ENCODE data around the gene PITPNC1.

PITPNC1 gene

DNA sequence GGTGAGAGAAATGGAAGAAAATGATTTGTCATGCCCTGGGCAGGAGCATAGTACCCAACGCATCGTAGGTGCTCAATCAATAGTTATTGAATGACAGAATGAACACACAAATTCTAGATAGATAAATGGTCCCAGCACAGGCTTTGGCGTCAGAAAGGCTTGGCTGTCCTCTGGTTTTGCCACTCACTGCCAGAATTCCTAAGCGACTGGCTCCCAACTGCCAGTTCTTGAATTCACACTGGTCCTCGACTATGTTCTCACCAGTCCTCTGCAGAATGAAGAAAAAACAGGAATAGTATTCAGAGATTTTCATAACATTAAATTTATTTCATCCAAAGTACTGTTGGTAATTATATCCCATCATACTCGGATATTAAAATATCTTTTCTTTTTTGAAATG lies 177.6 kb downstream of the PITPNC1 start:
- no peaks in the 10 kb centered on the region for H3K27me3 ChIP-seq (ENCODE audit: control insufficient read depth in 2 of 2, insufficient read depth in 2 of 2, low read length in 2 of 2)
- no peaks in the 10 kb centered on the region for H3K4me1 ChIP-seq (ENCODE audit: control insufficient read depth in 2 of 2, insufficient read depth in 2 of 2, low read length in 2 of 2)
- no peaks in the 10 kb centered on the region for H3K9me3 ChIP-seq (ENCODE audit: control insufficient read depth in 2 of 2, low read length in 2 of 2)
- no peaks in the 10 kb centered on the region for H3K36me3 ChIP-seq (ENCODE audit: control insufficient read depth in 2 of 2, insufficient read depth in 2 of 2, low read length in 2 of 2)
- no peak overlapping the region for H3K9ac ChIP-seq (ENCODE audit: low read depth in 1 of 2, low read length in 2 of 2)
- H3K27ac ChIP-seq (ENCODE audit: low read depth in 2 of 2, low read length in 2 of 2), result no peak overlapping the region
- no peak overlapping the region for H3K4me3 ChIP-seq (ENCODE audit: low read length in 2 of 2)

DNA sequence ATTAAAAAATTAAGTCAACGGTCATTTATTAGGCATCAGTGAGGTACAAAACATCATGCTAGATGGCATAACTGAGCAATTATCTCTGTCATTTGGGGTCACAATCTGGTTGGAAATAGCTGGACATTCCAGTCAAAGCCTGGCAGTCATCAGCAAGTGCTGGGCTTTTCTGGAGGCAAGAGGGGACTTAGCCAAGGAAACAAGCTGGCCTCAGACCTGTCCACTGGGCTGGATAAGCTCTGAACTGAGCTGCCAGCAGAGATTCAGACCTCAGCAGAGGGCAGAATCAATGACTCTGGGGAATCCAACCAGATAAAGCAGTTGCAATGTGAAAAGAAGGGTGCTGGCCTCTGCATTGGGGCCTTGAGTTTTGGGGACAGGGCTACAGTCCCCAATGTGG lies 178.8 kb downstream of the PITPNC1 start:
- Histone ChIP-seq H3K27me3 (ENCODE audit: control insufficient read depth in 2 of 2, insufficient read depth in 2 of 2, low read length in 2 of 2) (no peaks in the 10 kb centered on the region), H3K9ac (ENCODE audit: low read depth in 1 of 2, low read length in 2 of 2) (no peak overlapping the region), H3K4me3 (ENCODE audit: low read length in 2 of 2) (no peak overlapping the region), H3K9me3 (ENCODE audit: control insufficient read depth in 2 of 2, low read length in 2 of 2) (no peaks in the 10 kb centered on the region), H3K4me1 (ENCODE audit: control insufficient read depth in 2 of 2, insufficient read depth in 2 of 2, low read length in 2 of 2) (no peaks in the 10 kb centered on the region), H3K27ac (ENCODE audit: low read depth in 2 of 2, low read length in 2 of 2) (no peak overlapping the region), H3K36me3 (ENCODE audit: control insufficient read depth in 2 of 2, insufficient read depth in 2 of 2, low read length in 2 of 2) (no peaks in the 10 kb centered on the region)

DNA sequence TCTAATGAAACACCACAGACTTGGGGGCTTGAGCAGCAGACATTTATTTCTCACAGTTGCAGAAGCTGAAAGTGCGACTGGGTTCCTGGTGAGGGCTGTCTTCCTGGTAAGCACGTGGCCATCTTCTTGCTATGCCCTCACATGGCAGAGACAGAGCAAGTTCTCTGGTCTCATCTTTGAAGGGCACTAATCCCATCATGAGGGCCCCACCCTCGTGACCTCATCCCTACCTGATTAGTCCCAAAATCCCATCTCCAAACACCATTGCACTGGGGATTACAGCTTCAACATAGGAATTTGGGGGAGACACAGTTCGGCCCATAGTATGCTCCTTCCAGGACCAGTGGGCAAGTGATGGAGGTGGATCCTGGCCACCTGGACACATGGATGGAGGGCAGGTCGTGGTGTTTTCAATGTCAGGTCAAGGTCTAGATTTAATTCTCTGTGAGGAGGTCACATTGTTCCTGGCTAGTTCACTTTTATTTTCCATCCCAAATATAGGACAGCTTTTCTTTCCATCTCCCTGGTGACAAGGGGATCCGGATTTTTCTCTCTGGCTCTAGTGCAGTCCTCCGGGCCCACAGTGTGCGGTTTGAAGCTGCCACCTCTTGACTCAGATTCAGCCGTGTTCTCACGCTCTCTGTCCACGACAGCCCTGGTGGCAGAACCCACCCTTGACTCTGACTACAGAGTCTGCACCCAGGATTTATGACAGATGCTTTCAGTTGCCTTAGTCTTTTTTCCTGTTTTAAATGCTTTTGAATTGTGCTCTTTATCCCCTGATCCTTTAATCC lies 180.2 kb downstream of the PITPNC1 start:
- Histone ChIP-seq H3K4me1 (ENCODE audit: control insufficient read depth in 2 of 2, insufficient read depth in 2 of 2, low read length in 2 of 2) (no peaks in the 10 kb centered on the region), H3K27ac (ENCODE audit: low read depth in 2 of 2, low read length in 2 of 2) (no peak overlapping the region), H3K36me3 (ENCODE audit: control insufficient read depth in 2 of 2, insufficient read depth in 2 of 2, low read length in 2 of 2) (no peaks in the 10 kb centered on the region), H3K4me3 (ENCODE audit: low read length in 2 of 2) (no peak overlapping the region), H3K9me3 (ENCODE audit: control insufficient read depth in 2 of 2, low read length in 2 of 2) (no peaks in the 10 kb centered on the region), H3K27me3 (ENCODE audit: control insufficient read depth in 2 of 2, insufficient read depth in 2 of 2, low read length in 2 of 2) (no peaks in the 10 kb centered on the region), H3K9ac (ENCODE audit: low read depth in 1 of 2, low read length in 2 of 2) (no peak overlapping the region)

DNA sequence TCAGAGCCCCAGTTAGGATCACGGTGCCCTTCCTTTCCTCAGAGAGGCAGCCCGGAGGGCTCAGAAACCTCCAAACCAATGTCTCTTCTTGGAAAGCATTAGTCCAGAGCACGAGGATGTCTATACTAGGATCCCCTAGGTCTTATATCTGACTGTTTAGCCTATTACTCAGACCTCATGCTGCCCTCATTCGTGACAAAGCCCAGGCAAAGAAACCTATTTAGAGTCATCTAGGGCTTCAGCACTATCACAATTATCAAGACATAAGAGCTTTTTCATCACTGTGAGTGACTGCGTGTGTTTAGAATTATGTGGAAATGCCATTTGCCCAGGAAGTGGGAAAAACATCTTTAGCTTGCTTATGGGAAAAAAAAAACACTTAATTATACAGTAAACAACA lies 180.8 kb downstream of the PITPNC1 start:
- no peaks in the 10 kb centered on the region for H3K27me3 ChIP-seq (ENCODE audit: control insufficient read depth in 2 of 2, insufficient read depth in 2 of 2, low read length in 2 of 2)
- H3K4me1 ChIP-seq (ENCODE audit: control insufficient read depth in 2 of 2, insufficient read depth in 2 of 2, low read length in 2 of 2), result no peaks in the 10 kb centered on the region
- H3K36me3 ChIP-seq (ENCODE audit: control insufficient read depth in 2 of 2, insufficient read depth in 2 of 2, low read length in 2 of 2), result no peaks in the 10 kb centered on the region
- H3K9ac ChIP-seq (ENCODE audit: low read depth in 1 of 2, low read length in 2 of 2), result no peak overlapping the region
- H3K9me3 ChIP-seq (ENCODE audit: control insufficient read depth in 2 of 2, low read length in 2 of 2), result no peaks in the 10 kb centered on the region
- H3K27ac ChIP-seq (ENCODE audit: low read depth in 2 of 2, low read length in 2 of 2), result no peak overlapping the region
- no peak overlapping the region for H3K4me3 ChIP-seq (ENCODE audit: low read length in 2 of 2)

DNA sequence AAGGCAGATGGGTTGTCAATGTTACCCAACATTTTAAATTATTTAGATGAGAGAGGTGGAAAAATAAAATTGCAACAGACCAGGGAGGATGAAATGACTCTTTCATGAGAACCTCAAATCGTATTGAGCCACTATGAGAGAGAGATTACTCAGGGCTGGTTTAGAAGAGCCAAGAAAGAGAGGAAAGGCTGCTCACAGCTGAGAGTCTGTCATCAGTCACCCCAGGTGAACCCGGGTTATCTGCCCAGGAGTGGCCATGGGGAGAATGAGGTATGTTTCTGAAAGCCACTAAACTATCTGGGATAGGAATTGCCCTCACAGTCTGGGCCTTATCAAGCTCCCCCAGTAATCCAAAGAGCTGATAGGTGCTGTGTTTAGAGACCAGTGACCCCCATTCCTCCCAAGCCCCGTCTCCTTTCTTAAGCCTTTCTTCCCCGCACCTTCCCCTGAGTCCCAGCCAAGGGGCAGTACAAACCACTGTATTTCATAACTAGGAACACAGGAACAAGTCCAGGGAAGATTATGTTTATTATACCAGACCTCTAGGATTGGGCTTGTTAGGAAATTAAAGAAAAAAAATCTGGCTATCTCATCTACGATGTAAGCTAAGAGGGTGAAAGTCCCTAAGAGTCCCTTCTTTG lies 181.8 kb downstream of the PITPNC1 start:
- H3K27me3 ChIP-seq (ENCODE audit: control insufficient read depth in 2 of 2, insufficient read depth in 2 of 2, low read length in 2 of 2), result no peaks in the 10 kb centered on the region
- H3K9ac ChIP-seq (ENCODE audit: low read depth in 1 of 2, low read length in 2 of 2), result no peak overlapping the region
- H3K9me3 ChIP-seq (ENCODE audit: control insufficient read depth in 2 of 2, low read length in 2 of 2), result no peaks in the 10 kb centered on the region
- H3K4me1 ChIP-seq (ENCODE audit: control insufficient read depth in 2 of 2, insufficient read depth in 2 of 2, low read length in 2 of 2), result no peaks in the 10 kb centered on the region
- no peak overlapping the region for H3K4me3 ChIP-seq (ENCODE audit: low read length in 2 of 2)
- H3K27ac ChIP-seq (ENCODE audit: low read depth in 2 of 2, low read length in 2 of 2), result no peak overlapping the region
- H3K36me3 ChIP-seq (ENCODE audit: control insufficient read depth in 2 of 2, insufficient read depth in 2 of 2, low read length in 2 of 2), result no peaks in the 10 kb centered on the region

DNA sequence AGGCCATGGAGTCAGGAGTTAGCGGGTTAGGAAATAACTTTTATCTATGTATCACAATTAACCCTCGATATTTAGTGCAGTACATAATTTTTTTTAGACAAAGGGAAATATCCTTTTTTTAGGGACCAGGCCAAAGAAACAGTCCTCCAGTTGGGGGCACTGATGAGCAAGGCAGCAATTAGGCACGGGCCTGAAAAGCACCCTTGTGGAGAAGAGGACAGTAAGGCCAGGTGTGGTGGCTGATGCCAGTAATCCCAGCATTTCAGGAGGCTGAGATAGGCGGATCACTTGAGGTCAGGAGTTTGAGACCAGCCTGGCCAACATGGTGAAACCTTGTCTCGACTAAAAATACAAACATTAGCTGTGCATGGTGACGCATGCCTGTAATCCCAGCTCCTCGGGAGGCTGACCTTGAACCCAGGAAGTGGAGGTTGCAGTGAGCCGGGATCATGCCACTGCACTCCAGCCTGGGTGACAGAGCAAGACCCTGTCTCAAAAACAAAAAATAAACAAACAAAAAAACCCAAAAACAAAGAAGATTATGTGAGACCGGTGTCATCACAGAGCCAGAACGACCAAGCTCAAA lies 182.4 kb downstream of the PITPNC1 start:
- no peak overlapping the region for H3K4me3 ChIP-seq (ENCODE audit: low read length in 2 of 2)
- no peaks in the 10 kb centered on the region for H3K36me3 ChIP-seq (ENCODE audit: control insufficient read depth in 2 of 2, insufficient read depth in 2 of 2, low read length in 2 of 2)
- no peak overlapping the region for H3K9ac ChIP-seq (ENCODE audit: low read depth in 1 of 2, low read length in 2 of 2)
- H3K4me1 ChIP-seq (ENCODE audit: control insufficient read depth in 2 of 2, insufficient read depth in 2 of 2, low read length in 2 of 2), result no peaks in the 10 kb centered on the region
- no peaks in the 10 kb centered on the region for H3K9me3 ChIP-seq (ENCODE audit: control insufficient read depth in 2 of 2, low read length in 2 of 2)
- no peaks in the 10 kb centered on the region for H3K27me3 ChIP-seq (ENCODE audit: control insufficient read depth in 2 of 2, insufficient read depth in 2 of 2, low read length in 2 of 2)
- H3K27ac ChIP-seq (ENCODE audit: low read depth in 2 of 2, low read length in 2 of 2), result no peak overlapping the region

DNA sequence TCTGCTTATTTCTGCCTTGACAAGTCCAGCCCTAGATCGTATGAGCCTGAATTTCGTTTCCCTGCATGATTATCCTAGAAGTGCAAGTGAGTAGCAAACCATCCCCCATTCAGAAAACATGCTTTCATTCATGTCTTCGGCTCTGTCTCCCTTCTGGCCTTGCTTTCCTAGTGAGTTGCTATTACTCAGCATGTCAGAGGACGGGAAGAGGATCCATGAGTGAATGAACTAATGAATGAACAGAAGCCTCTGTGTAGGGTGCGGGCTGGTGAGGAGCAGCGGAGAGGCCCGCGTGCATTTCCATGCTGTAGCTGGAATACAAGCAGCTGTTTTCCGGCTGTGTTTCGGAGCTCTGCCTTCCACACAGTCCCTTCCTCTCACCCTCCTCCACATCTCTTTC lies 184.9 kb downstream of the PITPNC1 start:
- no peaks in the 10 kb centered on the region for H3K4me1 ChIP-seq (ENCODE audit: control insufficient read depth in 2 of 2, insufficient read depth in 2 of 2, low read length in 2 of 2)
- H3K9ac ChIP-seq (ENCODE audit: low read depth in 1 of 2, low read length in 2 of 2), result no peak overlapping the region
- no peaks in the 10 kb centered on the region for H3K9me3 ChIP-seq (ENCODE audit: control insufficient read depth in 2 of 2, low read length in 2 of 2)
- no peak overlapping the region for H3K27ac ChIP-seq (ENCODE audit: low read depth in 2 of 2, low read length in 2 of 2)
- H3K36me3 ChIP-seq (ENCODE audit: control insufficient read depth in 2 of 2, insufficient read depth in 2 of 2, low read length in 2 of 2), result no peaks in the 10 kb centered on the region
- no peak overlapping the region for H3K4me3 ChIP-seq (ENCODE audit: low read length in 2 of 2)
- H3K27me3 ChIP-seq (ENCODE audit: control insufficient read depth in 2 of 2, insufficient read depth in 2 of 2, low read length in 2 of 2), result no peaks in the 10 kb centered on the region

DNA sequence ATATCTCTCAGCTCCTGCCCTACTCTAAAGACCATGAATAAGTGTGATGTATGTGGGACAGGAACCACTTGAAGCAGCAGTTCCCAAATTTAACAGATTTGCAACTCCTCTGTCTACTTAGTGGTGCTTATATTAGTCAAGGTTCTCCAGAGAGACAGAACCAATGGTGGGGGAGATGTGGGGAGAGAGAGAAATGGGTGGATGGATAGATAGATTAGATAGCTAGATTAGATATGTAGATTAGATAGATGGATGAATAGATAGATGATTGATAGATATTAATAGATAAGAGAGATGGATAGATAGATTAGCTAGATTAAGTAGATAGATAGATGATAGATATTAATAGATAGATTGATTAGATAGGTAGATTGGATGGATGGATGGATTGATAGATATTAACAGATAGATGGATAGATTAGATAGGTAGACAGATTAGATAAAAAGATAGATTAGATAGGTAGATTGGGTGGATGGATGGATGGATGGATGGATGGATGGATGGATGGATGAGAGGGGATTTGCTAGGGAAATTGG lies 186.7 kb downstream of the PITPNC1 start:
- no peaks in the 10 kb centered on the region for H3K4me1 ChIP-seq (ENCODE audit: control insufficient read depth in 2 of 2, insufficient read depth in 2 of 2, low read length in 2 of 2)
- no peak overlapping the region for H3K4me3 ChIP-seq (ENCODE audit: low read length in 2 of 2)
- no peaks in the 10 kb centered on the region for H3K36me3 ChIP-seq (ENCODE audit: control insufficient read depth in 2 of 2, insufficient read depth in 2 of 2, low read length in 2 of 2)
- H3K27ac ChIP-seq (ENCODE audit: low read depth in 2 of 2, low read length in 2 of 2), result no peak overlapping the region
- no peaks in the 10 kb centered on the region for H3K27me3 ChIP-seq (ENCODE audit: control insufficient read depth in 2 of 2, insufficient read depth in 2 of 2, low read length in 2 of 2)
- H3K9me3 ChIP-seq (ENCODE audit: control insufficient read depth in 2 of 2, low read length in 2 of 2), result no peaks in the 10 kb centered on the region
- H3K9ac ChIP-seq (ENCODE audit: low read depth in 1 of 2, low read length in 2 of 2), result no peak overlapping the region

DNA sequence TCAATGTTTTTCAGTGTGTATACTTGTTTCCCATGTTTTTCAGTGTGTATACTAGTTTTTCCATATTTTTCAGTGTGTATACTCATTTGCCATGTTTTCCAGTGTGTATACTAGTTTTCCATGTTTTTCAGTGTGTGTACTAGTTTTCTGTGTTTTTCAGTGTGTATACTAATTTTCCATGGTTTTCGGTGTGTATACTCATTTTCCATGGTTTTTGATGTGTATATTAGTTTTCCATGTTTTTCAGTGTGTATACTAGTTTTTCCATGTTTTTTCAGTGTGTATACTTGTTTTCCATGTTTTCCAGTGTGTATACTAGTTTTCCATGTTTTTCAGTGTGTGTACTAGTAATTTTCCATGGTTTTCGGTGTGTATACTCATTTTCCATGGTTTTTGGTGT lies 188.0 kb downstream of the PITPNC1 start:
- no peak overlapping the region for H3K9ac ChIP-seq (ENCODE audit: low read depth in 1 of 2, low read length in 2 of 2)
- no peak overlapping the region for H3K4me3 ChIP-seq (ENCODE audit: low read length in 2 of 2)
- no peaks in the 10 kb centered on the region for H3K27me3 ChIP-seq (ENCODE audit: control insufficient read depth in 2 of 2, insufficient read depth in 2 of 2, low read length in 2 of 2)
- no peaks in the 10 kb centered on the region for H3K36me3 ChIP-seq (ENCODE audit: control insufficient read depth in 2 of 2, insufficient read depth in 2 of 2, low read length in 2 of 2)
- H3K4me1 ChIP-seq (ENCODE audit: control insufficient read depth in 2 of 2, insufficient read depth in 2 of 2, low read length in 2 of 2), result no peaks in the 10 kb centered on the region
- no peak overlapping the region for H3K27ac ChIP-seq (ENCODE audit: low read depth in 2 of 2, low read length in 2 of 2)
- H3K9me3 ChIP-seq (ENCODE audit: control insufficient read depth in 2 of 2, low read length in 2 of 2), result no peaks in the 10 kb centered on the region

DNA sequence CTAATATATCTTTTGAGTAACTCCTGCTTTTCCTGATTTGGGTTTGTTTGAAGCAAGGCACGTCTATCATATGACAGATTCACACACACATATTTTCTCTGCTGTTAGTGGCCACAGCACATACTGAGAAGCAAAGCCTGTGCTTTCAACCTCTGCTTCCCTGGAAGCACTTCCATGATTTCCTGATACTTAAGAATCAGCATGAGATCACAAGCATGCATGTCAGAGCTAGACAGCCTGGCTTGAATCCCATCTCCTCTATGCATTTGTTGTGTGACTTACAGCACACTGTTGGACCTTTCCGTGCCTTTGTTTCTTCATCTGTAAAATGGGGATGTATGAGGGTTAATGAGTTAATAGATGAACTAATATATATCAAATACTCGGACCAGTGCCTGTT lies 189.6 kb downstream of the PITPNC1 start:
- no peak overlapping the region for H3K27ac ChIP-seq (ENCODE audit: low read depth in 2 of 2, low read length in 2 of 2)
- no peak overlapping the region for H3K9ac ChIP-seq (ENCODE audit: low read depth in 1 of 2, low read length in 2 of 2)
- no peaks in the 10 kb centered on the region for H3K4me1 ChIP-seq (ENCODE audit: control insufficient read depth in 2 of 2, insufficient read depth in 2 of 2, low read length in 2 of 2)
- no peak overlapping the region for H3K4me3 ChIP-seq (ENCODE audit: low read length in 2 of 2)
- no peaks in the 10 kb centered on the region for H3K36me3 ChIP-seq (ENCODE audit: control insufficient read depth in 2 of 2, insufficient read depth in 2 of 2, low read length in 2 of 2)
- no peaks in the 10 kb centered on the region for H3K9me3 ChIP-seq (ENCODE audit: control insufficient read depth in 2 of 2, low read length in 2 of 2)
- no peaks in the 10 kb centered on the region for H3K27me3 ChIP-seq (ENCODE audit: control insufficient read depth in 2 of 2, insufficient read depth in 2 of 2, low read length in 2 of 2)
